ENCODE measurements around the gene KRT6A.
"Not testable (repeated sequence)": the region's sequence is repeated elsewhere in the genome, so short reads cannot be mapped to it uniquely, and the experiment has no call there.

The KRT6A gene

DNA sequence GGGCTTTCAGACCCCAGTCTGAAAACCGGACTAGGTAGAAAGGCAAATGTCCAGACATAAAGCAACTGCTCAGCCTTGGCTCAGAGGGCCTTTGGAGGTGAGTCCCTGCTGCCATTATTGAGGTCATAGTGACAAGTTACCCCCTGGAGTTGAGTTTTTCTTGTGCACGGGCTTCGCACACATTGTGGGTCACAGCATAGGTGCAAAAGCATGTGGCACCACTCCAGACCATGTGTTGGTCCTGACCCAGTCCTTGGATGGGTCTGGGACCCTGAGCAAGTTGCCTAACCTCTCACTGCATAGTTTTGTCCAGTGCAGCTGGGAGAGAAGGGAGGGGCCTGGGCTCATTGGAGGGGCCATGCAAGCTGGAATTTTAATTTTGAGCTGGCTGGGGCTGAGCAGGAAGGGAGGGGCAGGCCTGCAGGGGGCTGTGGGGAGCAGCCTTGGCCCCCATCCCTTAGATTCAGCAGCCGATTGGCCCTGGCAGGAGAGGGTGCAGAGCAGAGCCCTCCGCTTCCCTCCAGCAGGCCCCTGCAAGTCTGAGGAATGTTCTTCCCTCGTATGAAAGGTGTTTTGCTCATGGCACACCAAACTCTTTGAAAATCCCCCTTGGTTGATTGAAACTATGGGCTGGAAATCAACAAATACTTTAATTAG, 31.3 kb upstream of the KRT6A start:
- no peak for DNase-seq

DNA sequence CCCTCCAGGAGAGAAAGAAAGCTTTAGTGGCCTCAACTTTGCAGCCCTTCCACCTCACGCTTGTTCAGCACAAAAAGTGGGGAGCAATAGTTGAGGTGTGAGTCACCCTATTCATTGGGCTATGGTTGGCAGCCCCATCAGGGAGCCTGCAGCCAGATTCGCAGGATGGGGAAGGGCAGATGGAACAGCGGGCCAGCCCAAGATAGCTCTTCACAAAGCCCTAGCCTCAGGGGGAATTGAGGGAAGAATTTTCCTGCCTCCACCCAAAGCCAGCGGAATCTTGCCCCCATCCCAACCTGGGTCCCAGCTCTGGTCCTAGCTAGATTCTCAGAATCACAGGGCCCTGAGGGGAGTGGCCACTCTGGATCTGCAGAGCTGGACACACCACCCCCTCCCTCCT, 30.8 kb upstream of the KRT6A start:
- no peak for DNase-seq

DNA sequence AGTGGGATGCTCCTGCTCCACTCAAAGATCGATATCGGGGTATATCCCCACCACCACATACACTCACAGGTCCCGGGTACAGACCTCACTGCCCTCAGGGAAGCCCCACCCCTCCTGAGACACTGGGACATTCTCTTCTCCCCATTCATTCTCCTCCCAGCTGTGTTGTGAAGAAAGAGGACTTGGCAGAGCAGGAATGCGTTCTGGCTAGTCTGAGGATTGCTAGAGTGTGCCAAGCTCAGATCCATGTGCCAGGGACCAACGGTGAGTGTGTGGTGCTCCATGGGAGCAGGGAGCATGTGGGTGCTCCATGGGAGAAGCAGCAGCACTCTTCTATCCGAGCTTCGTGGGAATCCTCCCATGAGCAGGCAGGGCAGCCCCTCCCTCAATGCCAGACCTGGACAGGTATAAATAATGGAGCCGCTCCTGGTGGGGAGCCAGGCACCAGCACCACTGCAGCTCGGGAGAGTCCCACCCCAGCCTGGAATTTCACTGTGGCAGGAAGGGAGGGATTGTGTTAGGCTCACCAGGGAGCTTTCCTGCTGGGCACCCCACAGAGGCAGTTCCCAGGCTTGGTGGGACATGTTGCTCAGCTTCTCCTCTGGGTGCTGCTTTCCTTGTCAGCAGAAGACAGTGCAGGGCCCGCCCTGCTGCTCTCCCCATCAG, 29.4 kb upstream of the KRT6A start:
- DNase-seq = no peak

DNA sequence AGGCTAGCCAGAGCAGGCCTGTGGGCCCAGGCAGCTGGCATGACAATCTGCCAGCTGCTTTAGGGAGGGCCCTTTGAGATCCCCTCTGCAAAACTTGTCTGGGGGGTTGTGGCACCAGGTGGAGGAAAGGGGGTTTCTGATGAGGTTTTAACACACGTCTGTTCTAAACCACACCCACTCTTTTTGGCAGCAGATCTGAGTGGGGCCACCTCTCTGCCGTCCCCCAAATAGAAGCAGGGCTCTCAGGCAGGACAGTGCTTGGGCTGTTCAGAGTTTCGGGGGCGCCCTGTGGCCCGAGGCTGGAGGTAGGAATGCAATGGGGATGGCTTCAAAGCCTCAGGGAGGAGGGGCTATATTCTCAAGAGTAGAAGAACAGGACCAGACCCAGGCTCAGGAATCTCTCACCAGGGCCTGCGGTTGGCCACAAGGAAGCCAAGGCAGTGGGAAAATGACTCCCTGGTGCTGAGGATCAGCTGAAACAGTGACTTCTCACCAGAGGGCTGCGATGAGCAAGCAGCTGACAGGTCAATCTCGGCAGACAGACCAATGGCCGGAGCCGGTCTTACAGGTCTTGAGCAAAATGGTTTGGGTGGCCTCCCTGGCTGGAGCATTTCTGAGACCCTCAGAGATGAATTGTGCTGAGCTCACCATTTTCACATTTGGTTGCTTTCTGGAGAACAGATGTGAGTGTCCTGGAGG, 28.7 kb upstream of the KRT6A start:
- no peak for DNase-seq

DNA sequence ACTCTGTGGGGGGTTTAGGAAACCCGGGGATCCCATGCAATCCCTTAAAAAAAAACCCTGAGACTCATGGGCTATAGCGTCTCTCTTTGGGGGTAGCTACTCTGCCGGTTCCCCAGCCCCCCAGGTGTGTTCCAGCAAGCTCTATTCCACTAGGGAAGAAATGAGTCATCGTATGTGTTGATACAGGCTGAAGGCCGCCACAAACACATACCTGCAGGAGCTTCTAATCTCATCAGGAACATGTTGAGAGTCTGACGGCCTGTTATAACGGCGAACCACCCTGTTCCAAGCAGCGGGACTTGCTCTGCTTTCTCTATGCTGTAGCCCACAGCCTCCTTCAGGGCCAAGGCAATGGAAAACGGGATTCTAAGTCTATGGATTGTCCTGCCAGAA, 28.1 kb upstream of the KRT6A start:
- no peak for DNase-seq

DNA sequence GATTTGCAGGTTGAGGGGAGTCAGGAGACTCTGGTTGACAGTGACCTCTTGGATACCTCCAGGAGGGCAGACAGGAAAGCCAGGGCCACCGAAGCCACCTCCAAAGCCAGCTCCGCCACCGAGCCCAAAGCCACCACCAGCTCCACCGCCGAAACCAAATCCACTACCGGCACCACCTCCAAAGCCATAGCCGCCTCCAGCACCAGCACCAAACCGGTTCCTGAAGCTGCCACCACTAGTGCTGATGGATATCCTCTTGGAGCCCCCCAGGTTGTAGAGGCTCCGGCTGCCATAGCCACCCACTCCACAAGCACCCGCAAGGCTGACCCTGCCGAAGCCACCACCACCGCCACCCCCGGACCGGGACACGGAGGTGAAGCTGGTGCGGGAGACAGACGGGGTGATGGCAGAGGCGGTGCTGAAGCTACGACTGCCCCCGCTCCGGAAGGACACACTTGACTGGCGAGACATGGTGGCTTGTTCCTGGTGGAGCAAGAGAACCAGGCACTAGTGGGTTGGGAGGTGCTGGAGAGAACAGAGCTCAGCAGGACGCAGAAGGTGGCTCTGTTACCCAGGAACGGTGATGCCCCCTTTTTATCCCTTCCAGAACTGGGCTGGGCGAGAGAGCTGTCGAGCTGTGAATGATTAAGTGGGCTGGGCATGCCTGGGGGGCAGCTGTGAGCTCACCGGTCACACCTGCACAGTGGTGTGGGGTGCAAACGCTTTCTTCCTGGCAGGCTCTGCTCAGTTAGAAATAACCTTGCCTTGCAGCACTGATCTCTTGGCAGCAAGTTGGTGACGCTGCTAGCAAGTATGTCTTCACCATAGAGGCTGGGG, 27.0 kb upstream of the KRT6A start, which contains the start of gene KRT5:
Gene KRT5, minus strand, starts transcription at position 569 of the 837 bp plus-strand sequence. Its CDS starts 98 bp downstream, at position 471.
- DNase-seq = no peak

DNA sequence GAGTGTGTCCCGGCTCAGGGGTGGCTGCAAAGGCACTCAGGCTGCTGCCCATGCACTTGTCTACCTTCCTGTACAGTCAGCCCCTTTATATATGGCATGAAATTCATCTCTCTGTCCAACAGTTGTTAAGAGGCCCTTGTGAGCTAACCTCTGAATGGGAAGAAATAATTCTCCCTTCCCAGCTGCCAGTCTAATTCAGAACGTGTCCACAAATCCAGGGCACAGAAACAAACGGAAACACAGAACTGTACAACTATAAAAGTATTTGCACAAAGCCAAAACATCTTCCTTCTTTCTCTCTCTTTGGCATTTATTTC, 26.3 kb upstream of the KRT6A start:
- DNase-seq = no peak

DNA sequence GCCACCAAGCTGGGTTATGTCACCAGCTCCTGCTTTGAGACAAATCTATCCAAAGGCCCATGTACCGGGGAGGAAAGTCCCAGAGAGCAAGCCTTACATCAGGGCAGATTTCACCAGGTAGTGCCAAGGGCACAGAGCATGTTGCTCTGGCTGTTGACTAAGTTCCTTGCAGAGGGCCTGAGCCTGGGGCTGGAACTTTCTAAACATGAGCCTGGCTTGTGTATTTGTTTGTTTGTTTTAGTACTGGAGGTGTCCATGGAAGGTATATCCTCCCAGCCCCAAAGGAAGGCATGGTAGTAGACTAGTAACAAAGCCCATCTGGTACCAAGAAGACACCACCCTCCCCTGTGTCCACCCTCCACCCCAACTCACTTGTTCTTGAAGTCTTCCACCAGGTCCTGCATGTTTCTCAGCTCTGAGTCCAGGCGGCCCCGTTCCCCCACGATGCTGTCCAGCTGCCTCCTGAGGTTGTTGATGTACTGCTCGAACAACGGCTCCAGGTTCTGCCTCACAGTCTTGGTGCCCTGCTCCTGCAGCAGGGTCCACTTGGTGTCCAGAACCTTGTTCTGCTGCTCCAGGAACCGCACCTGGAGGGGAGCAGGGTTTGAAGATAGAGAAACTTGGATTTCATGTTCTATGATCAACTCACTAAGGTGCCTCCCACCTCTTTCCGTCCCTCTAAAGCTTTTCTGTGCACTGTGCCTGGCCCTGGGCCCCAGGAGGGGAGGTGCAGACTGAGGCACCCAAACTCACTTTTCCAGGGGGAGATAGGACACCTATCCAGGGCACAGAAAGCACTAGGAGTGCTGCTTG, 25.7 kb upstream of the KRT6A start:
- no peak for DNase-seq

DNA sequence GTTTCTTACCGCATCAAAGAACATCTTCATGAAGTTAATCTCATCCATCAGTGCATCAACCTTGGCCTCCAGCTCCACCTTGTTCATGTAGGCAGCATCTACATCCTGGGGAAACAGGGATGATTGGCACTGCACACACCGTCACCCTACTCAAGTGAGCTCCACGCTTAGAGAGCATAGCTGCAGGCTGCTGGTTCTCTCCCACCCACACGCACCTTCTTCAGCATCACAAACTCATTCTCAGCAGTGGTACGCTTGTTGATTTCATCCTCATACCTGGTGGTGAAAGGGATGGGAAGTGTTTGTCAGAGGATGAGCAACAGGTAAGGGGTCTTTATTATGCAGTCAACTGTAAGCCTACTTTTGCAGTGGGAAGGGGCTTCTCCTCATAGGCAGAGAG, 24.8 kb upstream of the KRT6A start:
- no peak for DNase-seq

DNA sequence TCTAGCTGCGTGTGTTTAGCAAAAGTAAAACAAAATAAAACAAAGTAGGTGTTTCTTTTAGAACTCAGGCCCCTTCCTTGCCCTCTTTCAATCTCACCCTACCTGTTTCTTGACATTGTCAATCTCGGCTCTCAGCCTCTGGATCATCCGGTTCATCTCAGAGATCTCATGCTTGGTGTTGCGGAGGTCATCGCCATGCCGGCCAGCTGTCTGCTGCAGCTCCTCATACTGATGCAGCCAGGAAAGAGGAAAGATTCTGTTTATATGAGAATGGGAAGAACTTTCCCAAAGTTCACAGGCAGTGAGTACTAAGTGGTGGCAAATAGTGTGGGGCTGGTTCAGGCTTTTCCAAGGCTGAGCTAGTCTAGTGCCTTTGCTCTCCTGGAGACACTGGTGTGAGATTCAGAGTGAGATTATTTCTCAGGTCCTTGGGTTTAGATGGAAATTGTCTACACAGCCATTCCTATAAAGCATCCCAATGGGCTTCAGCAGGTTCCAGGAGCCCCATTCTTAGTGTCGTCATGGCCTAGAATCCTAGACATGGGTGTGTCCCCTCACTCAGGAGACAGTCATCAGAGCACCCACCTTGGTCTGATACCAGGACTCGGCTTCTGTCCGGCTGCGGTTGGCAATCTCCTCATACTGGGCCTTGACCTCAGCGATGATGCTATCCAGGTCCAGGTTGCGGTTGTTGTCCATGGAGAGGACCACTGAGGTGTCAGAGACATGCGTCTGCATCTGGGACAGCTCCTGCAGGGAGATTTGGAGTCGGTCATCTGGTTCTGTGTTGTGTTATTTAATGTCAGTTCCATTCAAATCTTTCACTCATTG, 24.2 kb upstream of the KRT6A start:
- no peak for DNase-seq

DNA sequence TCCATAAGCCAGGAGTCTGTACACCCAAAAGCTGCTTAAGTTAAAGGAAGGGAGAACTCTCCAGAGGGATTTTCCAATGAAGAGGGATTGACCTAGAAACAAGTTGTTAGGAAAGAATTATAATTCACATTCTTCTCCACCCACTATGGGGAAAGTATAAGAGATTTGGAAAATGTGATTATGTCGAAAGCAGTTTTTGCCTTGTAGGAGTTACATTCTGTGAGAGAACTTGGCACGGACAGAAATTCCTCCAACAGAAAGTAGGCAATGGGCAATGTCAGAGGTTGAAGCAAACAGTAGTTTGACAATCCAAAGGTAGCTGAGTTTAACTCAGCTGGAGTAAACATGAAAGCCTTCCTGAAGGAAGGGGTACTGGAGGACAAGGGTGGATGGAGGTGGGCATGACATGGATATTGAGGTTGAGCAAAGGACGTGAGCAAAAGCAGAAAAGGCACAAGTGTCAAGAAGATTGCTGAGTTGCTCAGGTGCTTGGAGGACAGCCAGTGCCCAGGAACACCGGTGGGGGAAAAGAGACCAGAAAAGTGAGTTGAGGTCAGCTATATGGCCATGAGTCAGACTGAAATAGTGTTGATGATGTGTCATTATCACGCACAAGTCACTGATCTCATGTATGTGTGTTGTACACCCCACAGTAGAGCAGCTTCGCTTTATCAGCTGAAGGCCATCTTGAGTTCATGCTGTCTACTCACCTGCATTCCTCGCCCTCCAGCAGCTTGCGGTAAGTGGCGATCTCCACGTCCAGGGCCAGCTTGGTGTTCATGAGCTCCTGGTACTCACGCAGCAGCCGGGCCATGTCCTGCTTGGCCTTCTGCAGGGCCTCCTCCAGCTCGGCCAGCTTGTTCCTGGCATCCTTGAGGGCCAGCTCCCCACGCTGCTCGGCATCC, 23.1 kb upstream of the KRT6A start:
- DNase-seq = no peak

DNA sequence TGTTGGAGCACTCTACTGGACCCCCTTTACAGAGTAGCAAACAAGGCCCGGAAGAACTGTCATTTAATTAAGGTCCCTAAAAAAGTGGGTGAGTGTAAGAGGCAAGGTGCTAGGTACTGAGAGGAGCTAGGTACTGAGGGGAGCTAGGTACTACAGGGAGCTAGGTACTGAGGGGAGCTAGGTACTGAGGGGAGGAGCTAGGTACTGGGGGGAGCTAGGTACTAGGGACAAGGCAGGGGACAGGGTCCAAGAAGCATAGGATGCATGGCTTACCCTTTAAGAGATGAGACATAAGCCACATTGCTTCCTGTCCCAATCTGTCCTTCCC, 22.2 kb upstream of the KRT6A start:
- DNase-seq = no peak

DNA sequence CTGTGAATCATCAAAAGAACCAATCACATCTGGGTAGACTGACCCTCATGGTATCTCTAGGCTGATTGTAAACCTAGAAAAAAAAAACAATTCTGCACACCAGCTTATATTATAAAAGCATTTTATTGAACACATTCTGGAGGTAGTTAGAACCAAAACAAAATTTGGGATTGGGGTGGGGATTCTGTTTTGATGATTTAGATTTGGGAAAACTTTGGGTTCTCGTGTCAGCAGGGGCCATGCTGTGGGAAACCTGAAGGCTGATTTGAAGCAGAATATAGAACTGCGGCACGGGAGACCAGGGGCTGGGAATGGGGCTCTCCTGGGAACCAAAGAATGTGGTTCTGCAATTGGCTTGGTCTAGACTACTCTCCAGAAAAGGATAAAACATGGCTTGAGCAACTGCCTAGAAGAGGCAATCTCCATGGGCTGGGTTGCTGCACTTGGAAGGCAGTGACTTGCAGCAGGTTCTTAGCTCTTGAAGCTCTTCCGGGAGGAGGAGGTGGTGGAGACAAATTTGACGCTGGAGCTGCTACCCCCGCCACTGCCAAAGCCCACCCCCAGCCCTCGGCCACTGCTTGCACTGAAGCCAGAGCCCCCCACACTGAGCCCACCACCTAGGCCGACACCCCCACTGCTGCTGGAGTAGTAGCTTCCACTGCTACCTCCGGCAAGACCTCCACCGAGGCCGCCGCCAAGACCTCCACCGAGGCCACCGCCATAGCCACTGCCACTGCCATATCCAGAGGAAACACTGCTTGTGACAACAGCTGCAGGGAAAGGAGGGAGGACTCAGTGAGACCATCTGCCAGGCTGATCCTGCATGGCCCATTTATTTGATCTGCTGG, 21.6 kb upstream of the KRT6A start:
- DNase-seq = no peak

DNA sequence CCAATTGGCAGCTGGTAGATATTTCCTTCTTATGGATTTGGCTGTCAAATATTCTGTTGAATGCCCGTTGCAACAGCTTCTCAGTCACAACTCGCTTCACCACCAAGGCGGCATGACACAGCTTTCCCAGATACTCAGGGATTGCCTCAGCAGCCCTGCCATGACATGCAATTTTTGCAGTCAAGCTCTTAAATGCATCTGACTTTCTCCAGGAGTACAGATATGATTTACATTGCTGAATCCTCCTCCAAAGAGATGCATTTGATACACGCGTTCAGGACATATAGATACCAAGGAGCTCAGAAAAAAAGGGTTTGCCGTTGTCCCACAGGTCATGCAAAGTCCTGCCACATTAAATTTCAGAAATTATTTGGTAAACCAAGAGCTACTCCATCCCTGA, 20.7 kb upstream of the KRT6A start:
- DNase-seq = no peak

DNA sequence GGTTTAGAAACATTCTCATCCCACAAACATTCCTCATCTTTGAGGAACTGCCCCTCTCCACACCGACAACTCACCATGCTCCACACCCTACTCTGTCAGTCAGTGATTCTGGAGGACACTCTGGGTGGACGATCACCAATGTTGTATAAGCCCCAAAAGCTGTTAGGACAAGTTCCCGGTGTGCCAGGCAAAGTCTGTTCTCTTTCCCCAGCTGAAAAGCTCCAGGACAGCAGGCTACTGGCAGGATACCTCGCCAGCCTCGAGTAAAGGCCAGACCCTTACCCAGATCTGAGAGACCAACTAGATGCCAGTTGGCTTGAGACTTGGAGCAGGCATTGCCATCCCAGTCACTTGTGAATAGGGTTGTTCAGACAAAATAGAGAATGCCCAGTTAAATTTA, 15.2 kb upstream of the KRT6A start:
- DNase-seq = no peak

DNA sequence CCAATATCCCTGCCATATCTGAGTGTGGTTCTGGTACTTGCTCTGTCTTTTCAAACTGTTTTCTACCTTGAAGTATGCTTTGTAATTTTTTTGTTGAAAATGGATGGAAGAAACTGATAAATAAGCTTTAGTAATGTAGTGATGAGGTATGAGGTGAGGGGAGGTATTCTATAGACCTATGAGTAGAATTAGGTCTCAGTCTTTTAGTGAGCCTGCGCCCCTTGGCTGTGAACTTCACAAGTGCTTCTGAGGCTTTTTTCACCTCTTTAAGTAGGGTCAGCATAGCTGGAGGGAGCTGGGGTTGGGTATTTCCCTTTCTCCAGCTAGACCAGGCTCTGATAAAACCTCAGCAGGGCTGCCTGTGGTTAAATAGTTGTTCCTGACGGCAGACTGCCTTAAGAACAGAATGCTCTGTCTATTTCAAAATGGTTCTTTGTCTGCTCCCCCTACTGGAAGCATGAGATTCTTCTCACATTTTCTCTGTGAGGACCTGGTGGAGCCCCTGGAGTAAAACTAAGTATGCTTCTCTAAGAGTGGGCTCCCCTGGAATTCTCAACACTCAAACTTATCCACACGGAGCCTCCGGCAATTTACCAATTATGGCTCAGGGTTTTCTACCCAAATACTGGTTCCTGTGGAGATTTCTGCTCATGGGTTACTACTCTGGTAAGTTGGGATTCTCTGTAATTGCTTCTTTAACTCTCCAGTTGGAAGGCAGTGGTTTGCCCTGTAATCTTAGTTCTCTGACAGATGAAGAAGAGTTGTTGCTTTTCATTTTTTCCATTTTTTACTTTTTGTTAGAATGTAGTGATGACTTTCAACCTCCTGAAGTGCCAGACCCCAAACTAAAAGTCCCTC, 14.0 kb upstream of the KRT6A start:
- no peak for DNase-seq

DNA sequence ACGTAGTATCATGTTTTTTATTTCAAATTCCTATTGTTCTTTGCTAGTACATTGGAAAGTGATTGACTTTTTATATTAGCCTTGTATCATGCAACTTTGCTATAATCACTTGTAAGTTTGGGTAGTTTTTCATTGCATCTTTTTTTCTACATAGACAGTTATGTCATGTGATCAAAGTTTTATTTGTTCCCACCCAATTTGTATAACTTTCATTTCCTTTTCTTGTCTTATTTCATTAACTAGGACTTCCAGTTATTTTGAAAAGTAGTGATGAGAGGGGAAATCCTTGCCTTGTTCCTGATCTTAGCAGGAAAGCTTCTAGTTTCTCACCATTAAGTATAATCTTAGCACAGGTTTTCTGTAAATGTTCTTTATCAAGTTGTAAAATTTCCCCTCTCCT, 9.8 kb upstream of the KRT6A start:
- no peak for DNase-seq

DNA sequence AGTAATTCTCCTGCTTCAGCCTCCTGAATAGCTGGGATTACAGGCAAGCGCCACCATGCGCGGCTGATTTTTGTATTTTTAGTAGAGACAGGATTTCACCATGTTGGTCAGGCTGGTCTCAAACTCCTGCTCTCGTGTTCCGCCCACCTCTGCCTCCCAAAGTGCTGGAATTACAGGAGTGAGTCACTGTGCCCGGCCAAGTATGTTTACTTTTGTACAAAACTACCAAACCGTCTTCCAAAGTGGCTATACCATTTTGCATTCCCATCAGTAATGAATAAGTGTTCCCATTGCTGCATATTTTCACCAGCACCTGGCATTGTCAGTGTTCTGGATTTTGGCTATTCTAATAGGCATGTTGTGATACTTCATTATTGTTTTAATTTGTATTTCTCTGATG, 8.4 kb upstream of the KRT6A start:
- no peak for DNase-seq

DNA sequence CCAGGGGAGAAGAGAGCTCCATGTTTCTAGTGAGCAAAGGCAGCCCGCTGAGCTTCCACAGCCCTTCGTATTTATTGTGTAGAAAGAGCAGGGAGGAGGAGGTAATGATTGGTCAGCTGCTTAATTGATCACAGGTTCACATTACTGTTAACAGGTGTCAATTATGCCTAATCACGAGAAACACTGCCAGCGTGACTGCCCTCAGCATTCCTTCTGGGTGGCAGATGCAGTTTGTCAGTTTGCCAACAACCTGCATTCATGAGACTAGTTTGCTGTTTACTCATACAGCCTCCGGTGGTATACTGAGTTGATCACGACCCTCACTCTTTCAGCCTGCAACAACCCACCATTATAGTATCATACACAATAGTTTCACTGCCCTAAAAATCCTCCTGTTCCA, 7.5 kb upstream of the KRT6A start:
- not testable (repeated sequence) for DNase-seq
